NCI-H82 treated with DMSO at 0.1 percent for 48 hours (cell line): ENCODE data around the gene PER3.

ENCODE experiments used
- DNase-seq: peaks from one replicate; lab custom pipeline; 2025; ENCODE audit not compliant: unreplicated experiment; lab: John Stamatoyannopoulos, UW

The PER3 gene

DNA sequence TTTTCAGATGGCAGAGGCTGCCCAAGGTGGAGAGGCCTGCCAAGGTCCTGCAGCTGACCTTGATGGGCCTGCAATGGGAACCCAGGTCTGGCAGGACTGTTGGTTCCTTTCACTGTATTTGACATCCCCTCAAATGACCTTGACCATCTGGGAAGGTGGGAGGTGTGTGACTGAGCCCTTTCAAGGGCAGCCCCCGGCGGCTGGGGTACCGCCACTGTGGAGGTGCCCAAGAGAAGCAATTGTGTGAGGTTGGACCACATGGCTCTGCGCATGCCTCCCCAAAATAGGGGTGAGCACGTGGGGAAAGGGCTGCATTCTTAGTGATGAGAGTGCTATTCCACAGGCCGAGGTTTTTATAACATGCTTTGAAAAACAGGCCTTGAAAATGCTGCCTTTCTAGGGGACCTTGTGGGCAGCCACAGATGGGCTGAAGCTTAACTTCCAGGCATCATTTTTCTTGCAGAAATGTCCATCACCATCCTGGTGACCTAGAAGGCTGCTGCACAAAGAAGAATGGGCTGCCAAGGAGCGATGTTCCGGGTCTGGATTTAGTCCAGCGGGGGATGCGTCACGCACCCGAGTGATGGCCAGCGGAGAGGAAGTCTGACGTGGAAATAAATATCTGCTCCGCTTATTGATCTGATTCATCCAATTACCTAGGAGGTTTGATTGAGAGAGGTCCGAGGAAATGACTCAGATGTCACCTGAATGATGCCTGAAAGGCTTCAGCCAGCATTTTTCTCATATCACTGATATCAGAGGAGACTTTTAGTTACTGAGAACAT is 85.2 kb downstream of the PER3 start:
- no peak for DNase-seq

GRCh38 chr1:7871136-7871535 is 87.0 kb downstream of the PER3 start:
- DNase-seq, result no peak

- no peak for DNase-seq
Observed at GRCh38 chr1:7873801-7874795, 90.0 kb downstream of the PER3 start.

GRCh38 chr1:7878027-7878426 is 93.9 kb downstream of the PER3 start:
- DNase-seq, result no peak

- DNase-seq, result no peak
Observed at GRCh38 chr1:7879228-7879627, 95.1 kb downstream of the PER3 start.

- no peak for DNase-seq
Observed at GRCh38 chr1:7884757-7885156, 100.7 kb downstream of the PER3 start.

- DNase-seq, result no peak
Observed at GRCh38 chr1:7885513-7886404, 101.7 kb downstream of the PER3 start.

- no peak for DNase-seq
Observed at GRCh38 chr1:7886405-7886745, 102.3 kb downstream of the PER3 start.

- no peak for DNase-seq
Observed at GRCh38 chr1:7888248-7889081, 104.4 kb downstream of the PER3 start.

GRCh38 chr1:7890853-7891252 is 106.8 kb downstream of the PER3 start:
- DNase-seq, result no peak

DNA sequence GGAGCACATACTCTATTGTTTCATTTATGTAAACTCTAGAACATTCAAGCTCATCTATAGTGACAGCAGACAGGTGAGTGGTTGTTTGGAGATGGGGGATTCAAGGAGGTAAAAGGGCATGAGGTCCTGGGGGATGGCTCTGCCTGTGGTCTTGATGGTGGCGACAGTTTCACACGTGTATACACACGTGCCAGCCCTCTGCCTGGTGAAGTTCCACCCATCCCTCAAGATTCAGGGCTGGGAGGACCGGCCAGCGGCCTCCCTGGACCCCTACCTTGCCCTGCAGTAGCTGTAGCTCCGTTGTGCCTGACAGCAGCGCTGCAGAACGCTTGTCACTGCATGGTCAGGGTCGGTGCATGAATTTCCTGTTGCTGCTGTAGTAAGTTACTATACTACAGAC is 107.7 kb downstream of the PER3 start:
- no peak for DNase-seq

GRCh38 chr1:7893529-7894180 is 109.6 kb downstream of the PER3 start:
- no peak for DNase-seq
